Effector CD4-positive, alpha-beta T cell (primary cell): ENCODE measurements around the gene TNNT3.
"Not testable (repeated sequence)": the region's sequence is repeated elsewhere in the genome, so short reads cannot be mapped to it uniquely, and the experiment has no call there.

Experiments
- DNase-seq: peaks from one replicate; pipeline ENCODE4 v3.0.0-alpha.2; 2020
- total RNA-seq: gene quantifications from one replicate; lab custom pipeline; 2026; lab: John Stamatoyannopoulos, UW

TNNT3 gene
- total RNA-seq = 9.8 reads per million, percentile 31 among the genes with 10 or more reads in this experiment

GRCh38 chr11:1919391-1920127 lies at the start of gene TNNT3:
TSS of gene TNNT3 (plus strand) at chr11:1919703. CDS start at chr11:1922875, 3,172 bp downstream.
- no peak for DNase-seq

- DNase-seq = no peak
Observed at GRCh38 chr11:1870326-1870696, 49.2 kb upstream of the TNNT3 start.

GRCh38 chr11:1870721-1871466 lies 48.6 kb upstream of the TNNT3 start:
- DNase-seq = no peak

- DNase-seq = no peak
Observed at GRCh38 chr11:1871531-1871930, 48.0 kb upstream of the TNNT3 start.

GRCh38 chr11:1872267-1872985 lies 47.1 kb upstream of the TNNT3 start:
- DNase-seq = no peak

GRCh38 chr11:1873048-1873812 lies 46.3 kb upstream of the TNNT3 start:
- no peak for DNase-seq

- DNase-seq = not testable (repeated sequence)
Observed at GRCh38 chr11:1873813-1874150, 45.7 kb upstream of the TNNT3 start.

- DNase-seq = not testable (repeated sequence)
Observed at GRCh38 chr11:1874441-1875092, 44.9 kb upstream of the TNNT3 start.

- no peak for DNase-seq
Observed at GRCh38 chr11:1875093-1875850, 44.2 kb upstream of the TNNT3 start.

- not testable (repeated sequence) for DNase-seq
Observed at GRCh38 chr11:1875851-1876301, 43.6 kb upstream of the TNNT3 start.

GRCh38 chr11:1876361-1877063 lies 43.0 kb upstream of the TNNT3 start:
- DNase-seq = no peak

GRCh38 chr11:1877211-1878136 lies 42.0 kb upstream of the TNNT3 start:
- no peak for DNase-seq

- DNase-seq = no peak
Observed at GRCh38 chr11:1878137-1879031, 41.1 kb upstream of the TNNT3 start.

- no peak for DNase-seq
Observed at GRCh38 chr11:1879342-1879940, 40.1 kb upstream of the TNNT3 start.

- no peak for DNase-seq
Observed at GRCh38 chr11:1879941-1880720, 39.4 kb upstream of the TNNT3 start.

- no peak for DNase-seq
Observed at GRCh38 chr11:1880746-1881441, 38.6 kb upstream of the TNNT3 start.
